Loucy (cell line): ENCODE measurements around the gene PHF21B.

Experiments used
- CTCF ChIP-seq: fragments of 200-600 bp; sonication (generic); conservative IDR thresholded peaks from 2 replicates; pipeline ENCODE4 v1.5.1; 2014; ENCODE audit warnings: mild to moderate bottlenecking, antibody characterized with exemption, low read length
- EZH2phosphoT487 ChIP-seq: fragments of 200-600 bp; IDR thresholded peaks from 2 replicates; pipeline ENCODE4 v1.6.1; 2018; ENCODE audit warnings: antibody characterized with exemption, mild to moderate bottlenecking, moderate library complexity, borderline replicate concordance

- TF ChIP-seq CTCF (no peak), EZH2phosphoT487 (no peak)
Measured at GRCh38 chr22:44996120-44996519, 13.7 kb downstream of the PHF21B start.
